HFF-Myc (cell line): ENCODE data around the gene TBATA.

ENCODE experiments used
- DNase-seq: peaks from one replicate; pipeline ENCODE4 v3.0.0-alpha.2; 2011; ENCODE audit warnings: low read depth; ENCODE audit errors: extremely low read depth
- H3K4me3 ChIP-seq: replicated peaks from 2 replicates; pipeline ENCODE4 v1.5.1; 2011; ENCODE audit warnings: low read depth, mild to moderate bottlenecking, control low read depth, low read length
- TF ChIP-seq, protein P1 (sequence below): IDR thresholded peaks from 2 replicates; pipeline ENCODE4 v1.5.1; 2012; ENCODE audit warnings: mild to moderate bottlenecking, low read depth, low read length, control low read depth; ENCODE audit errors: missing control alignments

TBATA gene

DNA sequence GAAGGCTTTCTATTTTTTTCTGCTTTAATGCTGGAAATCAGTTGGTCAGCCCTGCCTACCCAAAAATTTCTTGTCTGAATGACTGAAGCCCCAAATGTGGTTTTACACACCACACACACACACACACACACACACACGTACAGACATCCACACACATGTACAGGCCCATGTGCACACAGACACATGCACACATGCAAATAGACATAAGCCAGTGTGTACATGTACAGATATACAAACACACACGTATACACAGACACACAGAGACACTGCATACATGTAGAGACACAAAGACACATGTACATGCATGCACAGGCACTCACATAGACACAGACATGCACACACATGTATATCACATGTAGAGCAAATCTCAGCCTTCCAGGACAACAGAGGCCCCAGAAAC, 54.2 kb downstream of the TBATA start:
- TF ChIP-seq, protein P1, sequence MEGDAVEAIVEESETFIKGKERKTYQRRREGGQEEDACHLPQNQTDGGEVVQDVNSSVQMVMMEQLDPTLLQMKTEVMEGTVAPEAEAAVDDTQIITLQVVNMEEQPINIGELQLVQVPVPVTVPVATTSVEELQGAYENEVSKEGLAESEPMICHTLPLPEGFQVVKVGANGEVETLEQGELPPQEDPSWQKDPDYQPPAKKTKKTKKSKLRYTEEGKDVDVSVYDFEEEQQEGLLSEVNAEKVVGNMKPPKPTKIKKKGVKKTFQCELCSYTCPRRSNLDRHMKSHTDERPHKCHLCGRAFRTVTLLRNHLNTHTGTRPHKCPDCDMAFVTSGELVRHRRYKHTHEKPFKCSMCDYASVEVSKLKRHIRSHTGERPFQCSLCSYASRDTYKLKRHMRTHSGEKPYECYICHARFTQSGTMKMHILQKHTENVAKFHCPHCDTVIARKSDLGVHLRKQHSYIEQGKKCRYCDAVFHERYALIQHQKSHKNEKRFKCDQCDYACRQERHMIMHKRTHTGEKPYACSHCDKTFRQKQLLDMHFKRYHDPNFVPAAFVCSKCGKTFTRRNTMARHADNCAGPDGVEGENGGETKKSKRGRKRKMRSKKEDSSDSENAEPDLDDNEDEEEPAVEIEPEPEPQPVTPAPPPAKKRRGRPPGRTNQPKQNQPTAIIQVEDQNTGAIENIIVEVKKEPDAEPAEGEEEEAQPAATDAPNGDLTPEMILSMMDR, result no peak
- DNase-seq, result no peak
- no peak overlapping the region for H3K4me3 ChIP-seq

DNA sequence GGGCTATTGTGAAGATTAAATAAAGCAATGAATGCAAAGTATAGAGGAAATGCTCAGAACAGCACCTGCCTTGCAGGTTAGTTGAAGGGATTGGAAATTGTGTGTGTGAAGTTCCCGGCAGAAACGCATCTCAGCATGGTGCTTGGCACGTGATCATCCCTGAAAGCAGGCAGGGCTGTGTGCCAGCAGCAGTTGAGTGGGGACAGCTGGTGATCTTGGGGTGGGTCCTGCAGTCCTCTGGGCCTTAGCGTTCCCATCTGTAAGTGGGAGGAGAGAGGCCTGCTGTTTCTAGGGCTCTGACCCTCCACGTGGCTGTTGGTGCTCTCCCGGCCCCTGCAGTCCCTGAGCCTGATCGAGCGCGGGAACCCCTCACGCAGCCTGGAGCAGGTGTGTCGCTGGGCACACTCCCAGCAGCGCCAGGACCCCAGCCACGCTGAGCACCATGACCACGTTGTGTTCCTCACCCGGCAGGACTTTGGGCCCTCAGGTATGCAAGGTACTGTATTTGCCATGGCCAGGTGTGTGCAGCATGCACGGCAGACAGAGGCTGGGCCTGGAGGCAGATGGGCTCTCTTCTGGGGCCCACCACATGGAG, 55.3 kb downstream of the TBATA start:
- no peak for DNase-seq
- TF ChIP-seq, protein P1, result no peak
- no peak overlapping the region for H3K4me3 ChIP-seq

DNA sequence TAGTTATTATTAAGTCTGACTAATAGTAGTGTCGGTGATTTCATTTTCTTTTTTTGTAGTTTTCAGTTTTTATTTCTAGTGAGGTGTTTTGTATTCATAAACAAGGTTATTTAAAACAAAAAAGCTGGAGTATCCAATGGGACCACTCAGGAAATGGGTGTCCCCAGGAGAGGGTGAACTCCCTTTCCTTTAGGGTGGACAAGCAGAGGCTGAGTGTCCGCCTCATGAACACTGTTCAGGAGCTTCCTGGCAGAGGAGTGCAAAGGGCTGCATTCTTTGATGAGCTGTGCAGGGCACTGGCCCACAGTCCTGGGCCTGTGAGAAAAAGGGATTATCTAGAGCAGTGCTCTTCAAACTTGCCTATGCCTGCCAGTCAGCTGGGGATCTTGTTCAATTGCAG, 56.8 kb downstream of the TBATA start:
- TF ChIP-seq, protein P1, result no peak
- no peak overlapping the region for H3K4me3 ChIP-seq
- DNase-seq, result no peak

DNA sequence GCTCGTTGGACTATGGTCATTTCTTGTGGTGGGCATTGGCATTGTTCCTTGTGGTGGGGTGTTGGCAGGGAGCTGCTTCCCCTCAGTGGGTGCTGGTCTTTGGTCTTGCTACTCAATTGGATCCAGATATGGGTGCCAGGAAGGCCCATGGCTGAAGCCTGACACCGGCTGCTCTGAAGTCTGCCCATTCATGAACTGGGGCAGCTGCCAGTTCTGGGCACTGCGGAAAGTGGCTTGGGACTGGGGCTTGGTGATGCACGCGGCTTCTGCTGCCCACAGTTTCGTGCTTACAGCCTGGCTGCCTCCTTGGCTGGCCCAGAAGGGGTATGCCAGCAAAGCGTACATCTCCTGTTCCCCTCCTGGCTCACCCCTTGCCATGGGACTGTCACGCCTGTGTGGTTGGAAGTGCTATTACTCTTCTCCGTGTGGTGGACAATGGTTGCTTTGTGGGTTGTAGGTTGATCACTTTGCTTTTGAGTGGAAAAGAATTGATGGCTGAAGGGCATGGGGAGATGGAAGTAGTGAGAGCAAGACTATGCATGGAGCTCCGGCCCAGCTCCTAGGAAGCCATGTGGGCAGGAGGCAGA, 58.2 kb downstream of the TBATA start:
- TF ChIP-seq, protein P1, result no peak
- no peak overlapping the region for H3K4me3 ChIP-seq
- no peak for DNase-seq

DNA sequence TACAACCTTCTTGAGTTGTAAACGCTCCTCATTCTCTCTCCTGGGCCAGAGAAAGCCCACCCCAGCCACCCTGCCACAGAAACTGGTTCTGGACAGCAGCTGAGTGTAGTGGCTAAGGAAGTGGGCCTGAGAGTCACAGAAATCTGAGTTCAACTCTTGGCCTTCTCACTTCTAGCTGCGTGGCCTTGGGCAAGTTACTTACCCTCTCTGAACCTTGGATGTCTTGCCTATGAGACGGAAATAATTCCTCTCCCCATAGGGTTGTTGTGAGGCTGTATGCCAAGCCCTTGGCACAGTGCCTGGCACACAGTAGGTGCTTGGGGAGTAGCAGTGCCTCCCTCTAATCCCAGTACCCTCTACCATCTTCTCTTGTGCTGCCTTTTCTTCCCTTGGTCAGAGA, 61.4 kb downstream of the TBATA start:
- no peak overlapping the region for H3K4me3 ChIP-seq
- TF ChIP-seq, protein P1, result no peak
- DNase-seq, result no peak

DNA sequence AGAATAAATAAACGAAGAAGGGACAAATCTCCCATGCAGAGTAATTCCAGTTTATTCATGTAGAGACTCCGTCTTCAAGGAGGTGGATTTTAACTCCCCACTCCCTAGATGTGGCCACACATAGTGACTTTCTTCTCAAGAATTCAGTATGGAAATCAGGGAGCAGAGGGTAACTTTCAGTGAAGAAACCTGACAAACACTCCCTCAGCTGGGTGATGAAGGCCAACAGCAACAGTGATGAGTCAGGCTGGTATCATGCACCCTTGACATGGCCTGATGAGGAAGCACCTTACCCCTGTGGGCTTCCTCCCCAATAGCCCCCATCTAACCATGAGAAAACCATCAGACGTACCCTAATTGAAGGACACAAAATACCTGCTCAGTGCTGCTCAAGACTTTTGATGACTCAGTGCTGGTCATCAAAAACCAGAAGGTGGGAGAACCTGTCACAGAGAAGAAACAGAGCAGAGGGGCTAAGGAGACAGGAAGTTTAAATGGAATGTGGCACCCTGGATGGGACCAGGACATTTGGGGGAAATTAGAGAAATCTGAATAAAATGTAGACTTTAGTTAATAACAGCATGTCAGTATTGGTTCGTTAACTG, 62.3 kb downstream of the TBATA start:
- no peak overlapping the region for H3K4me3 ChIP-seq
- TF ChIP-seq, protein P1, result no peak
- DNase-seq, result no peak
